Peyer's patch (tissue), 4 donors: Measurements from ENCODE around the gene CIB4. TPM values are rescaled to one million over a fixed set of nuclear protein-coding genes. Genes with fewer than 3 reads are reported as not detected.

Source experiments
- DNase-seq, 3 donors: peaks; one replicate each; pipeline ENCODE4 v3.0.0-alpha.2; 2017 to 2019
- H3K27ac ChIP-seq, 4 donors: fragments of 200-600 bp; sonication (generic); one replicate each; pipeline ENCODE4 v1.5.1; 2016 to 2019
- H3K27me3 ChIP-seq, 2 donors: fragments of 200-600 bp; sonication (generic); one replicate each; pipeline ENCODE4 v1.5.1; 2019
- H3K36me3 ChIP-seq, 3 donors: fragments of 200-600 bp; sonication (generic); one replicate each; pipeline ENCODE4 v1.5.1; 2016 to 2019
- H3K4me1 ChIP-seq, 4 donors: fragments of 200-600 bp; sonication (generic); one replicate each; pipeline ENCODE4 v1.5.1; 2016 to 2019
- H3K4me3 ChIP-seq, 4 donors: fragments of 200-600 bp; sonication (generic); 1 replicate in 3 of 4; 2 replicates in 1 of 4; pipeline ENCODE4 v1.5.1; 2016 to 2019; ENCODE audit warnings: mild to moderate bottlenecking in 1 of 4
- H3K9me3 ChIP-seq, 4 donors: fragments of 200-600 bp; sonication (generic); one replicate each; pipeline ENCODE4 v1.5.1; 2016 to 2019; ENCODE audit warnings: mild to moderate bottlenecking in 1 of 4
- CTCF ChIP-seq, 6 experiments: fragments of 450-650 bp in 4 of 6; fragments of 200-600 bp in 2 of 6; sonication (generic) in 1 of 6; IDR thresholded peaks; one replicate each; pipeline ENCODE4 v1.5.1; 2017 to 2019; ENCODE audit warnings: antibody characterized with exemption in 6 of 6, mild to moderate bottlenecking in 3 of 6, moderate library complexity in 1 of 6
- POLR2A ChIP-seq, 2 donors: fragments of 450-650 bp; IDR thresholded peaks; one replicate each; pipeline ENCODE4 v1.5.1; 2017; ENCODE audit warnings: antibody characterized with exemption in 2 of 2, mild to moderate bottlenecking in 2 of 2, moderate library complexity in 2 of 2
- total RNA-seq, 4 donors: library from RNA; depleted of rRNA; stranded (reverse); fragments of >200 nt; gene quantifications; one replicate each; pipeline ENCODE4 v1.1.0, GENCODE V29; 2016

Gene CIB4
- total RNA-seq, 4 donors from 2014 or later, result not detected

GRCh38 chr2:26583381-26583911 is 57.7 kb downstream of the CIB4 start:
- Histone ChIP-seq H3K27me3 (no peaks in the 10 kb centered on the region), H3K4me3 (no peak overlapping the region), H3K9me3 (no peaks in the 10 kb centered on the region), H3K27ac (no peak overlapping the region), H3K4me1 (no peaks in the 10 kb centered on the region), H3K36me3 (no peaks in the 10 kb centered on the region)
- TF ChIP-seq POLR2A (IDR thresholded peaks at IDR 0.05) (no peak), CTCF (IDR thresholded peaks at IDR 0.05) (no peak)
- peak in 1 of 3 donors; percentile 38 for DNase-seq

GRCh38 chr2:26582890-26583289 is 58.3 kb downstream of the CIB4 start:
- no peaks in the 10 kb centered on the region for H3K4me1 ChIP-seq
- H3K27me3 ChIP-seq, result no peaks in the 10 kb centered on the region
- no peak overlapping the region for H3K27ac ChIP-seq
- TF ChIP-seq POLR2A (IDR thresholded peaks at IDR 0.05), result no peak
- TF ChIP-seq CTCF (IDR thresholded peaks at IDR 0.05), result no peak
- no peaks in the 10 kb centered on the region for H3K9me3 ChIP-seq
- peak in 1 of 3 donors; percentile 15 for DNase-seq
- H3K36me3 ChIP-seq, result no peaks in the 10 kb centered on the region
- no peak overlapping the region for H3K4me3 ChIP-seq

- H3K36me3 ChIP-seq, result no peaks in the 10 kb centered on the region
- no peaks in the 10 kb centered on the region for H3K9me3 ChIP-seq
- peak in 1 of 3 donors; percentile 15 for DNase-seq
- no peak overlapping the region for H3K4me3 ChIP-seq
- TF ChIP-seq POLR2A (IDR thresholded peaks at IDR 0.05) (no peak), CTCF (IDR thresholded peaks at IDR 0.05) (no peak)
- H3K4me1 ChIP-seq, result no peaks in the 10 kb centered on the region
- H3K27ac ChIP-seq, result no peak overlapping the region
- no peaks in the 10 kb centered on the region for H3K27me3 ChIP-seq
These were observed 58.9 kb downstream of the CIB4 start for GRCh38 chr2:26581991-26582842.

GRCh38 chr2:26581266-26581990 is 59.7 kb downstream of the CIB4 start:
- Histone ChIP-seq H3K27me3 (no peaks in the 10 kb centered on the region), H3K4me3 (no peak overlapping the region), H3K27ac (no peak overlapping the region), H3K36me3 (no peaks in the 10 kb centered on the region), H3K4me1 (no peaks in the 10 kb centered on the region), H3K9me3 (no peaks in the 10 kb centered on the region)
- TF ChIP-seq POLR2A (IDR thresholded peaks at IDR 0.05) (no peak), CTCF (IDR thresholded peaks at IDR 0.05) (no peak)
- DNase-seq, result peak in 1 of 3 donors; percentile 29

- no peak for TF ChIP-seq CTCF (IDR thresholded peaks at IDR 0.05)
- TF ChIP-seq POLR2A (IDR thresholded peaks at IDR 0.05), result no peak
- Histone ChIP-seq H3K27me3 (no peaks in the 10 kb centered on the region), H3K27ac (no peak overlapping the region), H3K9me3 (no peaks in the 10 kb centered on the region), H3K36me3 (no peaks in the 10 kb centered on the region), H3K4me3 (no peak overlapping the region), H3K4me1 (no peaks in the 10 kb centered on the region)
- peak in 1 of 3 donors; percentile 26 for DNase-seq
These were observed 60.4 kb downstream of the CIB4 start for GRCh38 chr2:26580751-26581150.
